Gastroesophageal sphincter (tissue), 4 donors: ENCODE measurements around the gene BICRA. TPM values are rescaled to one million over a fixed set of nuclear protein-coding genes. Genes with fewer than 3 reads are reported as not detected.

Experiments used
- ATAC-seq: fragments of 150-250 bp; one replicate; pipeline ENCODE4 v1.9.1; 2016; ENCODE audit warnings: mild to moderate bottlenecking, moderate library complexity
- H3K27ac ChIP-seq, 4 donors: fragments of 200-600 bp; sonication (generic) in 3 of 4; 1 replicate in 3 of 4; 2 replicates in 1 of 4; pipeline ENCODE4 v1.5.1; 2016 to 2019
- H3K27me3 ChIP-seq: fragments of 200-600 bp; sonication (generic); one replicate; pipeline ENCODE4 v1.5.1; 2019
- H3K36me3 ChIP-seq, 2 donors: fragments of 200-600 bp; sonication (generic); one replicate each; pipeline ENCODE4 v1.5.1; 2019; ENCODE audit warnings: control low read depth in 1 of 2
- H3K4me1 ChIP-seq, 3 donors: fragments of 200-600 bp; sonication (generic); 1 replicate in 2 of 3; 2 replicates in 1 of 3; pipeline ENCODE4 v1.5.1; 2016 to 2019; ENCODE audit warnings: control low read depth in 2 of 3
- H3K4me3 ChIP-seq, 2 donors: fragments of 200-600 bp; sonication (generic); one replicate each; pipeline ENCODE4 v1.5.1; 2019; ENCODE audit warnings: mild to moderate bottlenecking in 1 of 2, moderate library complexity in 1 of 2
- H3K9me3 ChIP-seq, 3 donors: fragments of 200-600 bp; sonication (generic); one replicate each; pipeline ENCODE4 v1.5.1; 2017 to 2019; ENCODE audit warnings: control low read depth in 2 of 3
- EP300 ChIP-seq: sonication (generic); formaldehyde crosslinking; IDR thresholded peaks from one replicate; pipeline ENCODE4 v1.6.1; 2017; ENCODE audit warnings: antibody characterized with exemption, mild to moderate bottlenecking
- POLR2A ChIP-seq, 2 donors: fragments of 450-650 bp; IDR thresholded peaks; one replicate each; pipeline ENCODE4 v1.6.1; 2017; ENCODE audit warnings: antibody characterized with exemption in 2 of 2, mild to moderate bottlenecking in 2 of 2, moderate library complexity in 1 of 2
- POLR2AphosphoS5 ChIP-seq: sonication (generic); formaldehyde crosslinking; IDR thresholded peaks from one replicate; pipeline ENCODE4 v1.6.1; 2017; ENCODE audit warnings: antibody characterized with exemption
- WGBS, 2 donors: methylation state at CpG; one replicate each; pipeline ENCODE4 v1.1.5; 2018; ENCODE audit warnings: low coverage in 1 of 2; 5-methylcytosine and 5-hydroxymethylcytosine counted together
- total RNA-seq, 4 donors: library from RNA; depleted of rRNA; stranded (reverse); fragments of >200 nt; gene quantifications; one replicate each; pipeline ENCODE4 v1.1.0, GENCODE V29; 2016
- TF ChIP-seq, protein P1 (sequence below), 4 experiments: fragments of 200-600 bp in 2 of 4; fragments of 450-650 bp in 2 of 4; sonication (generic) in 1 of 4; IDR thresholded peaks; one replicate each; pipeline ENCODE4 v1.5.1; 2017 to 2019; ENCODE audit warnings: antibody characterized with exemption in 4 of 4, mild to moderate bottlenecking in 2 of 4, moderate library complexity in 2 of 4

BICRA gene
- total RNA-seq, 4 donors from 2014 or later = 6.5 to 29.1 (median 11.5) TPM

DNA sequence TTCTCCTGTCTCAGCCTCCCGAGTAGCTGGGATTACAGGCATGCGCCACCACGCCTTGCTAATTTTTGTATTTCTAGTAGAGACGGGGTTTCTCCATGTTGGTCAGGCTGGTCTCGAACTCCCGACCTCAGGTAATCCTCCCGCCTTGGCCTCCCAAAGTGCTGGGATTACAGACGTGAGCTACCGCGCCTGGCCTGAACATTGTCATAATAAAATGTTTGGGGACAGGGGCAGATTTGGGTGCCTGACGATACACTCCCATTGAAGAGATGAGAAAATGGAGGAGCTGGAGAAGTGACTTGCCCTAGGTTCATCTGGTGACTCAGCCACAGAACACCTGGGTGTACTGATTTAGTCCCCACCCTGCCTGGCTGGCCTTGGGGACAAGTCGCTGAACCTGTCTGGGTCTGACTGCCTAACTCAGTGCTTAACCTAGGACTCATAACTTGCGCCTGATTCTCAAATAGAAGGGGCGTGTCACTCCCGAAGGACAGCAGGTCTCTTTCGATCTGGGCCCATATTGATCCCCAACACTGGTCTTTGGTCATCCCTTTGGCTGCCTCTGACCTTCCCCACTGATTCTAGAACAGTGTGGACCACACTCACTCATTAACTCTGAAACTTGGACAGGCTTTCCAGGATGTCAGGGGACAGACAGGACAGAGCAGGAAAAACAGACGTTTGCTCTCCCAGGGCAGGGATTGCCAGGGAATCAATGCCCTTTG lies 7.6 kb upstream of the BICRA start:
- no peak for ATAC-seq
- H3K9me3 ChIP-seq = no peaks in the 10 kb centered on the region
- peaks cover 0 to 29% (median 8%) of the 10 kb centered on the region in 3 donors for H3K4me1 ChIP-seq
- H3K27ac ChIP-seq = peak overlapping the region; percentile 68 to 94 (median 90)
- H3K4me3 ChIP-seq = peak overlapping the region; percentile 41 to 63
- no peak for TF ChIP-seq EP300
- TF ChIP-seq POLR2A (IDR thresholded peaks at IDR 0.05) = no peak
- TF ChIP-seq POLR2AphosphoS5 = no peak
- TF ChIP-seq, protein P1, sequence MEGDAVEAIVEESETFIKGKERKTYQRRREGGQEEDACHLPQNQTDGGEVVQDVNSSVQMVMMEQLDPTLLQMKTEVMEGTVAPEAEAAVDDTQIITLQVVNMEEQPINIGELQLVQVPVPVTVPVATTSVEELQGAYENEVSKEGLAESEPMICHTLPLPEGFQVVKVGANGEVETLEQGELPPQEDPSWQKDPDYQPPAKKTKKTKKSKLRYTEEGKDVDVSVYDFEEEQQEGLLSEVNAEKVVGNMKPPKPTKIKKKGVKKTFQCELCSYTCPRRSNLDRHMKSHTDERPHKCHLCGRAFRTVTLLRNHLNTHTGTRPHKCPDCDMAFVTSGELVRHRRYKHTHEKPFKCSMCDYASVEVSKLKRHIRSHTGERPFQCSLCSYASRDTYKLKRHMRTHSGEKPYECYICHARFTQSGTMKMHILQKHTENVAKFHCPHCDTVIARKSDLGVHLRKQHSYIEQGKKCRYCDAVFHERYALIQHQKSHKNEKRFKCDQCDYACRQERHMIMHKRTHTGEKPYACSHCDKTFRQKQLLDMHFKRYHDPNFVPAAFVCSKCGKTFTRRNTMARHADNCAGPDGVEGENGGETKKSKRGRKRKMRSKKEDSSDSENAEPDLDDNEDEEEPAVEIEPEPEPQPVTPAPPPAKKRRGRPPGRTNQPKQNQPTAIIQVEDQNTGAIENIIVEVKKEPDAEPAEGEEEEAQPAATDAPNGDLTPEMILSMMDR (IDR thresholded peaks at IDR 0.05) = no peak
- H3K36me3 ChIP-seq = no peaks in the 10 kb centered on the region
- 71% methylated on average over 13 of the region's 17 CpGs; no CpG with 5 or more reads in 1 of the 2 donors for WGBS, 2 donors
- H3K27me3 ChIP-seq = no peaks in the 10 kb centered on the region

DNA sequence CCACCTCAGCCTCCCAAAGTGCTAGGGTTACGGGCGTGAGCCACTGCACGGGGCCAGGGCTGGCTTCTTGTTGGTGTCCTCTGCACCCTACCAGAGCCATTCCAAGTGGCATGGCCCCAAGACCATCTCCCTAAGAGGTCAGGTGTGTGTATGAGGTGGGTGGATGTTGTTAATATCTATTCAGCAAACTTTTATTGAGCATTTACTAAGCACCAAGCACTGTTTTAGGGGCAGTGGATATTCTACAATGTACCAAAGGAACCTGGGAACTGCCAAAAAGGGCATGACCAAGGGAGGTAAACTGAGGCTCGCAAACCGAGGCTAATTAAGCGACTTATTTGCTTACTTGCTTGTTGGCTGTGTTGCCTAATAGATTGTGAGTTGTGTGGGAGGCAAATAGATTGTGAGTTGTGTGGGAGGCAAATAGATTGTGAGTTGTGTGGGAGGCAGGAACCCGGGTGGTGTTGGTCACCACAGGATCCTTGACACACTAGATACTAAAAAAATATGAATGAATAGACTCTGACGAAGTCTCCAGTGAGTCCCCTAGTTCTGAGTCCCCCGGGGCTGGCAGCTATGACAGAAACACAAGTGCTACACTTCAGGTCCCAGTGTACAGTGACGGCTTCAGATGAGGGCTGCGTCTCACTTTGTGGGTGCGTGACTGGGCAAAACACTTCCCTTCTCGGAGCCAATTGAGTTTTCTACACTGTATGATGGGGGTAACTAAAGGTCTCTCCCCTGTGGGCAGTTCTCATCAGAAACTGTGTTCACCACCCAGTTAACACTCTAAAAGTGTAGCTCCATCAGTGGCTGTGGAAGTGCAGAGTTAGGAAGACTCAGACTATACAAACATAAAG lies 5.0 kb upstream of the BICRA start:
- peaks cover 0 to 31% (median 16%) of the 10 kb centered on the region in 3 donors for H3K4me1 ChIP-seq
- H3K27ac ChIP-seq = no peak overlapping the region
- H3K9me3 ChIP-seq = no peaks in the 10 kb centered on the region
- ATAC-seq = no peak
- no peak overlapping the region for H3K4me3 ChIP-seq
- no peak for TF ChIP-seq POLR2A (IDR thresholded peaks at IDR 0.05)
- no peaks in the 10 kb centered on the region for H3K36me3 ChIP-seq
- WGBS, 2 donors = 48 to 63% methylated on average over 4 to 6 of the region's 13 CpGs
- no peaks in the 10 kb centered on the region for H3K27me3 ChIP-seq

DNA sequence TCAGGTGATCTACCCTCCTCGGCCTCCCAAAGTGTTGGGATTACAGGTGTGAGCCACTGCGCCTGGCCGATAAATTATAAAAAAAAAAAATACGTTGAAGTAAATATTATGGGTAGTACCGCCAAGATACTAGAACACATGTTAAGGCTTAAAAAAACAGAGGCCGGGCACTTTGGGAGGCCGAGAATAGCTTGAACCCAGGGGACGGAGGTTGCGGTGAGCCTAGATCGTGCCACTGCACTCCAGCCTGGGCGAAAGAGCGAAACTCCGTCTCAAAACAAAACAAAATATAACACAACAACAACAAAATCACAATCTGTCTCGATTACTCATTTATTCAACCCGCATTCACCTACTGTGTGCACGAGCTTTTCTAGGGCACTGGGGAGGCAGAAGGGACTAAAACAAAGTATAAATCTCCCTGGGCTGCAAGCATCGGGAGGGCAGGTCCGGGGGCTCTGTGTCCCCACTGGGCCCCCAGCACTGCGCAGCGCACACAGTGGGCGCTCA lies 1.3 kb upstream of the BICRA start:
- 43 to 61% methylated on average over 5 to 12 of the region's 21 CpGs for WGBS, 2 donors
- TF ChIP-seq, protein P1 (IDR thresholded peaks at IDR 0.05) = no peak
- TF ChIP-seq EP300 = no peak
- TF ChIP-seq POLR2A (IDR thresholded peaks at IDR 0.05) = no peak
- no peak for TF ChIP-seq POLR2AphosphoS5

DNA sequence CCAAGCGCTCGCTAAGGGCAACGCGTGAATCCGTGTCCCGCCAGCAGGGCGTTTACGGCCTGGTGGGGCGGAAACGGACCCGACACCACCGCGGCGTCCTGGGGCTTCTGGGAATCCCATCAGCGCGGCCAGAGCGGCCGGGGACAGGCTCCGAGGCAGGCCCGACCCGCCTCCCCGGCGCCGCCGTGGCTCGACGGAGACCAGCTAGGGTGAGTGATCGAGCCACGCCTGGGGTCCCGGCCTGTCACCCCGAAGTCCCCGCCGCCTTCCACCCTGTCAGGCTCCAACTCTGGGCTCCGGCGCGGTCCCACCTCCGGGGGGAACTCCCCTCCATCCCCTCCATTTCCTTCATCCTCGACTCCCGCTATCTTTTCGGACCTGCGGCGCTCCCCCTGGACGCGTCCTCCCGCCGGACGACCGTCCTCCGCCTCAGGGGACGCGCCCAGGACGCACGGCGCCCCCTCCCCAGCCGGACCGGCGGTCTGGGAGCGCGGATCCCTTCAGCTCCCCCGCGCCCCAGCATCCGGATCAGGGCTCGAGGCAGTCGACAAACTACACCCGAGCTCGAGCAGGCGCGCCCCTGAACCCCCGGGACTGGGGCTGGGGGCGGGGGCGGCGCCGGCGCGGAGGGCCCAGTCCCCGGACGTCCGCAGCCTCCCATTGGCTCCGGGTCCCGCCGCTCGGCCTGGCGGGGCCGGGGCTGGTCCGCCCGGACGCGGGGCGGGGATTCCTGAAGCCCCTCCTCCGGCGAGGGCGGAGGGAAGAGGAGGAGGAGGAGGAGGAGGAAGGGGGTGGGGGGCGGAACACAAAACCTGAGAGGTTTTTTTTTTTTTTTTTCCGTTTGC lies 638 bp upstream of the BICRA start:
- Histone ChIP-seq H3K4me1 (peaks cover 3 to 46% (median 31%) of the 10 kb centered on the region in 3 donors), H3K36me3 (no peaks in the 10 kb centered on the region), H3K27ac (peak overlapping the region; percentile 86 to 99 (median 97)), H3K9me3 (no peaks in the 10 kb centered on the region), H3K27me3 (no peaks in the 10 kb centered on the region), H3K4me3 (peak overlapping the region; percentile 70 to 74)
- peak; percentile 73 to 85 for TF ChIP-seq POLR2A (IDR thresholded peaks at IDR 0.05)
- TF ChIP-seq, protein P1 (IDR thresholded peaks at IDR 0.05) = peak in 3 of 4 experiments; percentile 49 to 63 (median 60)
- no peak for TF ChIP-seq EP300
- TF ChIP-seq POLR2AphosphoS5 = peak; percentile 82
- peak; percentile 95 for ATAC-seq
- 0% methylated on average over 19 of the region's 94 CpGs; no CpG with 5 or more reads in 1 of the 2 donors for WGBS, 2 donors

More for the DNA sequence above, 1.3 kb upstream of the BICRA start:
- Histone ChIP-seq H3K27ac (peak overlapping the region; percentile 86 to 99 (median 97)), H3K4me1 (peaks cover 3 to 39% (median 24%) of the 10 kb centered on the region in 3 donors), H3K9me3 (no peaks in the 10 kb centered on the region), H3K27me3 (no peaks in the 10 kb centered on the region), H3K36me3 (no peaks in the 10 kb centered on the region), H3K4me3 (peak overlapping the region; percentile 70 to 74)
- ATAC-seq = no peak
